Activated CD4-positive, alpha-beta T cell treated with anti-CD3 and anti-CD28 coated beads, Interleukin-2, amount 50 U/mL, for 24 hours (primary cell): Measurements from ENCODE around the gene WDR12.
"Not testable (repeated sequence)": the region's sequence is repeated elsewhere in the genome, so short reads cannot be mapped to it uniquely, and the experiment has no call there.

Experiments used
- DNase-seq, 2 donors: peaks; one replicate each; pipeline ENCODE4 v3.0.0-alpha.2; 2020; ENCODE audit warnings: low read depth in 1 of 2, low spot score in 1 of 2

The WDR12 gene

DNA sequence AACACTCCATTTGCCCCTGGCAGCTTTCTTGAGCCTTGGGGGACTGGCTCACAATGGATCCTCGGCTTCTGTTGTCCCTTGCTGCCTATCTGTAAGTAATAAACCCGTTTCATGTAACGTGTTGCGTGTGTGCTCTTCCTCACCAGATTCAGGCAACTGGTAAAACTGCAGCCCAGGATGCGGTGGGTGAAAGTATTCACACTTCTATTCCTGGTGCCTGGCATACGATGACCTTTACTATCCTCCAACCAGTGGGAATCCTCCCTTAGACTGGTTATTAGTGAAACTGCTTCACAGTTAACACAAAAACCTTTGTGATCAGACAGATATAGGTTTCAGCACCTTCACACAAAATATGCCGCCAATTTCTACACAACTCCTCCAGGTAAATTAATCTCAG, 26.3 kb downstream of the WDR12 start:
- DNase-seq, result no peak

GRCh38 chr2:202883987-202884675, 27.3 kb downstream of the WDR12 start:
- no peak for DNase-seq

GRCh38 chr2:202881570-202881969, 29.9 kb downstream of the WDR12 start:
- no peak for DNase-seq

DNA sequence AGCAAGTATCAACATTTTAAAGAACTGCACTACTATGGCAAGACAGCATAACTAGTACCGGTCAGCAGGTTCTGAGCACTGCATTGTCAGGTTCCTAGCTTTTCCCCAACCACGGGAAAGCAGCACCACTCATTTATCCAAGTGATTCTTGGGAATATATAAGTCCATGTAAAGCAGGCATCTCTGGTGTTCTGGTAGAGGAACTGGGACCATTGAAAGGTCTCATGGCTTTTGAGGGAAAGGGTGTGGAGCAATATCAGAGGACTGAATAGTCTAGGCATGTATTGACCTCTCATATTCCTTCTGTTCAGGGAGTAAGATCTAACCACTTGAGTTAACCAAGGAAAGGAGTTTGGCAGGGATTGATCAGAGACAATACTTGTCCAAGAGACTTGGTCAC, 33.8 kb downstream of the WDR12 start:
- DNase-seq, result no peak

- peak; percentile 7 to 21 for DNase-seq
Observed at GRCh38 chr2:202871300-202872141, 40.0 kb downstream of the WDR12 start, which contains the start of gene ICA1L. ICA1L (minus strand) TSS chr2:202871766; CDS start chr2:202829009, 42,757 bp downstream.

- peak; percentile 29 to 42 for DNase-seq
Observed at GRCh38 chr2:202870431-202871299, 40.8 kb downstream of the WDR12 start.

DNA sequence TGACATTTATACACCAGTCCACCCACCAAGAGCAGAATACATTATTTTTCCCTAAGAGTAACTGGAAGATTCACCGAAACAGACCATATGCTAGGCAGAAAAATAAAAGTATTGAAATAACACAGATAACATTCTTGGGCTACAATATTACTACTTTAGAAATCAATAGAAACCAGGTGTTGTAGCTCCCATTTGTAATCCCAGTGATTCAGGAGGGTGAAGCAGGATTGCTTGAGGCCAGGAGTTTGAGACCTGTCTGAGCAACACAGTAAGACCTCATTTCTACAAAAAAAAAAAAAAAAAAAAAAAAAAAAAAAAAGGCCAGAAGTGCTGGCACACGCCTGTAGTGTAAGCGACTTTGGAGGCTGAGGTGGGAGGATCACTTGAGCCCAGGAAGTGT, 49.5 kb downstream of the WDR12 start:
- no peak for DNase-seq

DNA sequence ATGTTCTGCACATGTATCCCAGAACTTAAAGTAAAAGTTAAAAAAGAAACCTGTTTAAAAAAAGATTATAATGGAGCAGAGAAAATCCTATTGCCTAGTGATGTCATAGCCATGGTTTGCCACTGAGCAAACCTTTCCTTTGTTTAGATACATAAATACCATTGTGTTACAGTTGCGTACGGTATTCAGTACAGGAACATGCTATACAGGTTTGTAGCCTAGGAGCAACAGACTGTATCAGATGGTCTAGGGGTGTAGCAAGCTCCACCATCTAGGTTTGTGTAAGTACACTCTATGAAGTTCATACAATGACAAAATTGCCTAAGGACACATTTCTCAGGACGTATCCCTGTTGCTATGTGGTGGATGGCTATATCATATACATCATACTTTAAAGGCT, 52.9 kb downstream of the WDR12 start:
- no peak for DNase-seq

DNA sequence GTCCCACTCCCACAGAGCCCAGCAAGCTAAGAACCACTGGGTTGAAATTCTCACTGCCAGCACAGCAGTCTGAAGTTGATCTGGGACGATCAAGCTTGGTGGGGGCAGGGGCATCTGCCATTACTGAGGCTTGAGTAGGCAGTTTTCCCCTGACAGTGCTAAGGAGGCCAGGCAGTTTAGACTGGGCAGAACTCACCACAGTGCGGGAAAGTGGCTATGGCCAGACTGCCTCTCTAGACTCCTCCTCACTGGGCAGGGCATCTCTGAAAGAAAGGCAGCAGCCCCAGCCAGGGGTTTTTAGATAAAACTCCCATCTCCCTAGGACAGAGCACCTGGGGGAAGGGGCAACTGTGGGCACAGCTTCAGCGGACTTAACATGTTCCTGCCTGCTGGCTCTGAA, 62.1 kb downstream of the WDR12 start:
- not testable (repeated sequence) for DNase-seq

- no peak for DNase-seq
Observed at GRCh38 chr2:202848813-202849212, 62.7 kb downstream of the WDR12 start.

GRCh38 chr2:202847693-202848524, 63.6 kb downstream of the WDR12 start:
- DNase-seq, result no peak

DNA sequence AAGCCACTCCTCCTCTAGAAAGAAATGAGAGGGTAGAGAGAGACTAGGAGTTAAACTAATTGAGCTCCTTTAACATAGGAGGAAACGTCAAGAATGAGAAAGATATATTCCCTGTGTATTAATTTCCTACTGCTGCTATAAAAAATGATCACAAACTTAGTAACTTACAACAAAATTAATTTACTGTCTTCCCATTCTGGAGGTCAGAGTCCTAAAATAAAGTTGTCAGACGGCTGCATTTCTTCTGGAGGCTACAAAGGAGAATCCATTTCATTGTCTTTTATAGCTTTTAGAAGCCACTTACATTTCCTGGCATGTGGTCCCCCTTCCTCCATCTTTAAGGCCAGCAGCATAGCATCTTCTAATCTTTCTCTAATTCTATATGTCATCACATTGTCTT, 66.8 kb downstream of the WDR12 start:
- no peak for DNase-seq

- DNase-seq, result no peak
Observed at GRCh38 chr2:202842690-202843089, 68.8 kb downstream of the WDR12 start.

GRCh38 chr2:202841090-202841867, 70.2 kb downstream of the WDR12 start:
- DNase-seq, result no peak

- DNase-seq, result peak in 1 of 2 donors; percentile 25
Observed at GRCh38 chr2:202831242-202832220, 79.9 kb downstream of the WDR12 start.

- DNase-seq, result no peak
Observed at GRCh38 chr2:202824901-202825300, 86.6 kb downstream of the WDR12 start.
